Bone marrow (tissue), 2 donors: Measurements from ENCODE around the gene SLC32A1.

Source experiments
- DNase-seq, 2 donors: peaks; one replicate each; lab custom pipeline; 2025; lab: John Stamatoyannopoulos, UW

SLC32A1 gene

GRCh38 chr20:38725148-38725901 is 1.0 kb downstream of the SLC32A1 start:
- DNase-seq: no peak

DNA sequence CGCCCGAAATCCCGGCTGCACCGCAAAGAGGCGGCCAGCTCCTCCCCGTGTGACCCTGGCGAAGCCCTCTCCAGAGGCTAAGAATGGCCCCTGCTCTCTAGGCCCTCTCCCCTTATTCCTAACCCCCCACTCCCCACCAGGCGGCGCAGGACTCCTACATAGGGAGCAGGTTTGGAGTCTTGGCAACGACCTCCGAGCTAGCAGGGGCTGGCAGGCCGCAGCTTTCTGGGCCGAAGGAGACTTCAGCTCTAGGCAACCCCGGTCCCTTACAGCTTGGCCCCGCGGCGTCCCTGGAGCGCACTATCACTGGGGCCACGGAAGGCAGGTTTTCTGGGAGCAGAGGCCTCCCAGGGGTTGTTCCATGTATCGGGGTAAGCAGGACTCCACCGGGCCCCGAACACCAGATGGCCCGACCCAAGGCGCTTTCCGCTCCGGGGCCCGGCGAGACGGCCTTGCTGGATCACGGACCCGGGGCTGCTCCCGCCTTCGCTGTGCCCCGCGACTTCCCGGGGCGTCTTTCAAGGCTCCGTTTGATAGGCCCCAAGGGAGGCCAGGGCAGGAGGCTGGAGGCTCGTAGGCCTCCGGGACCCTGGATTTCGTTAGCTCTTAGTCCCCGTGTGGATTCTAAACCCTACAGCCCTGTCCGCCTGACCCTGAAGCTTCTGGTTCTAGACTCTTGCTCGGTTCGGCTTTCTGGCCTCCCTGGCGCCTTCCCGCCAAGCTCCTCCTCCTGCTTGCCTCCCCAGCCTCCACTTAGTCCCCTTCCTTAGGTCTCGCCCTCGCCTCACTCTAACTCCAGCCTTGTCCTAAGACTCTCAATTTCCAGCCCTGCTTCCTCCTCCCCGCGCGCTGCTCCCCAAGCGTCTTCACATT is 1.9 kb downstream of the SLC32A1 start:
- DNase-seq: no peak

DNA sequence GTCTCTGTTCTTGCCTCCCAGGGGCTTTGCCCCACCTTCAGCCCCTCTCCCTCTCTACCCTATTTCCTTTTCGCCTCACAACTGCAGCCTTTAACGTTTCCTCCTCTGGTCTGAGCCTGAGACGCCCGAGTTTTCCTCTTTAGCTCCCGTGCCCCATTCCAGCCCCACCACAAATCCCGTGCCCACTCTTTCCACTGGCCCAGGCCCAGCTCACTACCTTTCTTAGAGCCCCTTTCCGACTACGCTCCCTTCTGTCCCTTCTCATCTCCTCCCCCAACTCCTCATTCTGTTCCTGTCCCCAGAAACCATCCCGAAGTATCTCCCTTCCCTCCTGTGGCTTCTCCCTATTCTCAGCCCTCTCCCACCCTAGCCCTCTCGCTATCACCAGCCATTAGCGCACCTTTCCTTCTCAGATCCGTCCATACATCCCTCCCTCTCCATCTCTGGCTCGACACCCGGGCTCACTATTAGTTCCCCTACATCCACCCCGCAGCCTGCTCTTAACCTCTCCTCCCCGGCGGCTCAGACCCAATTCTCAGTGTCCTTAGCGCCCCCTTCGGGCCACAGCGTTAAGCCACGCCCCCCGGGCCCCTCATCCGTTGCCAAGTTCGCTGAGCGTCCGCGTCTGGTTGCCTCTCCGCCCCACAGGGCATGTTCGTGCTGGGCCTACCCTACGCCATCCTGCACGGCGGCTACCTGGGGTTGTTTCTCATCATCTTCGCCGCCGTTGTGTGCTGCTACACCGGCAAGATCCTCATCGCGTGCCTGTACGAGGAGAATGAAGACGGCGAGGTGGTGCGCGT is 2.7 kb downstream of the SLC32A1 start:
- no peak for DNase-seq

DNA sequence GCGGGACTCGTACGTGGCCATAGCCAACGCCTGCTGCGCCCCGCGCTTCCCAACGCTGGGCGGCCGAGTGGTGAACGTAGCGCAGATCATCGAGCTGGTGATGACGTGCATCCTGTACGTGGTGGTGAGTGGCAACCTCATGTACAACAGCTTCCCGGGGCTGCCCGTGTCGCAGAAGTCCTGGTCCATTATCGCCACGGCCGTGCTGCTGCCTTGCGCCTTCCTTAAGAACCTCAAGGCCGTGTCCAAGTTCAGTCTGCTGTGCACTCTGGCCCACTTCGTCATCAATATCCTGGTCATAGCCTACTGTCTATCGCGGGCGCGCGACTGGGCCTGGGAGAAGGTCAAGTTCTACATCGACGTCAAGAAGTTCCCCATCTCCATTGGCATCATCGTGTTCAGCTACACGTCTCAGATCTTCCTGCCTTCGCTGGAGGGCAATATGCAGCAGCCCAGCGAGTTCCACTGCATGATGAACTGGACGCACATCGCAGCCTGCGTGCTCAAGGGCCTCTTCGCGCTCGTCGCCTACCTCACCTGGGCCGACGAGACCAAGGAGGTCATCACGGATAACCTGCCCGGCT is 3.4 kb downstream of the SLC32A1 start:
- no peak for DNase-seq

DNA sequence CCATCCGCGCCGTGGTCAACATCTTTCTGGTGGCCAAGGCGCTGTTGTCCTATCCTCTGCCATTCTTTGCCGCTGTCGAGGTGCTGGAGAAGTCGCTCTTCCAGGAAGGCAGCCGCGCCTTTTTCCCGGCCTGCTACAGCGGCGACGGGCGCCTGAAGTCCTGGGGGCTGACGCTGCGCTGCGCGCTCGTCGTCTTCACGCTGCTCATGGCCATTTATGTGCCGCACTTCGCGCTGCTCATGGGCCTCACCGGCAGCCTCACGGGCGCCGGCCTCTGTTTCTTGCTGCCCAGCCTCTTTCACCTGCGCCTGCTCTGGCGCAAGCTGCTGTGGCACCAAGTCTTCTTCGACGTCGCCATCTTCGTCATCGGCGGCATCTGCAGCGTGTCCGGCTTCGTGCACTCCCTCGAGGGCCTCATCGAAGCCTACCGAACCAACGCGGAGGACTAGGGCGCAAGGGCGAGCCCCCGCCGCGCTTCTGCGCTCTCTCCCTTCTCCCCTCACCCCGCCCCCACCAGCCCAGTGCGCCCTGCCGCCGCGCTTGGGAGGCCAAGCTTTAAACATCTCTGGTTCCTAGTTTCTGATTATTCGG is 4.0 kb downstream of the SLC32A1 start:
- DNase-seq: no peak

GRCh38 chr20:38728911-38729642 is 4.8 kb downstream of the SLC32A1 start:
- DNase-seq: no peak

- DNase-seq: no peak
Observed at GRCh38 chr20:38729767-38730166, 5.5 kb downstream of the SLC32A1 start.

DNA sequence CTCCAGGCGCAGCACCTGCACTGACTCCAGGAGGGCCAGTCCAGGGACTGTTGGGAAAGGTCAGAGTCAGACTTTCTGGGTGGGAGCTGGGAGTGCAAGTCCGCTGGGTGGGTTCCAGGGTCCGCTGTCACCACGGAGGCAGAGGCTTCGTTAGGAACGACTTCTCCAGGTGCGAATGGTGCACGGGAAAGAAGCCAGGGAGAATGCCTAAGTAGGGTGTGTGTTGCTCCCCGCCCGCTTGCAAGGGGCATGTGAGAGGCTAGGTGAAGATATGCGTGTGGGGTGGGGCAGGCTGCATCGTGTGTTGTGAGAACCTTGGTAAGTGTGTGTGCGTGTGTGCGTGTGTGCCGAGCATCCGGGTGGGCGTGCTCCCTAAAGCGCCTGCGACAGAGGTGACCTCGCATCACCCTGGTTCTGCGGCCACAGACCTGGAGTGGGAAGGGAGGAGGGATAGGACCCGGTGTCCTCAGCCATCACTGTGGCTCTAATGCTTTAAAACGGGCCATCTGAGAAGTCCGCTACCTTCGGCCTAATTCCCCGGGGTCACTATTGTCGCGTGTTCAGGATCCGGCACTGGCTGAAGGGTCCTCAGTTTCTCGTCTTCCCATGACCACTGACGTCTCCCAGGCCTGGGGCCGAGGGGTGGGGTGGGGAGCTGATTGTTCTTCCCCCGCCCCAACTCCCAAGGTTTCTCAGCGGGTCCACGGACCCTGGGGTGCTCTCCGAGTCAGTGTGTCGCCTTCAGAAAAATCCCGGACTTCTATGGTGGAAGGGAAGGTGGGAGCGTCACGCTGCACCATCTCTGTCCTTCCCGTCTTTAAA is 6.1 kb downstream of the SLC32A1 start:
- DNase-seq: no peak

DNA sequence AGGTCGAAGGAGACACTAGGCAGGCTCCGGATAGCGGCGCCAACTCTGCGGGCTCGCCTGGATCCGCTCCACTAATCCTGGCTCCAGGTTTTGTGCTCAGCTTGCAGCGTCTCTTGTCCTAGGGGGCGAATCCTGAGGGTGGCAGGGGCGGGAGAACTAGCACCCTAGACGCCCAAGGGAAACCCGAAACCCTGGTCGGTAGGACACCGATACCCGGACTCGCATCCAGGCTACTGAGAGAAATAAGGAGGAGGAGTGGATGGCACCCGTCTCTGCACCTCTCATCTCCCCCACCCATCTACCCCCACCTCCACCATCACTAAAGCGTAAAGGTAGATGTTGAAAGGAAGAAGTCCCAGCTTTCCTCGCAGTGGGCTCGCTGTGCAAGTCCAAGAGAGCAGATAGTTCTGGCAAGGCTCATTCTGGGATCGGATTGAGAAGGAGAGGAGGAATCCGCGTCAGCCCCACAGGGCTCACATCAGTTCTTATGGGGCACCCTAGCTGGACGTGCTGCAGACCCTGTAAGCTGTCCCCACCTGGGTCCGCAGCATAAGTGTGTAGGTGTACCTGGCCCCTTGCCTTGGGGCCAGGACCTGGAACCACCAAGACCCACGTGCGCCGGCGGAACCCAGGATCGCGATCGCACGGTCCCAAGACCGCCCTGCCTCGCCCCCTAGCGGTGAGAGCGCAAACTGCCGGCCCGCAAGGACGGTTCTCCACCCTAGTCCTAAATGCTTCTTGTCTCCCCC is 6.9 kb downstream of the SLC32A1 start:
- peak in 1 of 2 donors; percentile 25 for DNase-seq

DNA sequence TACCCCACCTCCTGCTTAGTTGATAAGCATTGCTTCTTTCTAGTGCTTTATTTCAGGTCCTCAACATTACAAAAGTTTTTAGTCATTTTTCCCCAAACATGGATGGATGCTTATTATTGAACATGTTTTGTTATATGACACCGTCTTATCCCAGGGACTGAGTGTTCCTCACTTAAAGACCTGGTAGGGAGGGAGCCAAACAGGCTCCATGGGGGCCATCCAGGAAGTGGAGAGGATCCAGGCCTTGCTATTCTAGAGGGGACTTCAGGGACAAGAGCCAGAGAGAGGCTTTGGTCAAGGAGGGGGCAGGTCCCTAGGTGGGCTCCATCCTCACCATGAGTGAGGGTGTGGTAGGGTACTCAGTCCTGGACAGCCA is 7.4 kb downstream of the SLC32A1 start:
- no peak for DNase-seq

DNA sequence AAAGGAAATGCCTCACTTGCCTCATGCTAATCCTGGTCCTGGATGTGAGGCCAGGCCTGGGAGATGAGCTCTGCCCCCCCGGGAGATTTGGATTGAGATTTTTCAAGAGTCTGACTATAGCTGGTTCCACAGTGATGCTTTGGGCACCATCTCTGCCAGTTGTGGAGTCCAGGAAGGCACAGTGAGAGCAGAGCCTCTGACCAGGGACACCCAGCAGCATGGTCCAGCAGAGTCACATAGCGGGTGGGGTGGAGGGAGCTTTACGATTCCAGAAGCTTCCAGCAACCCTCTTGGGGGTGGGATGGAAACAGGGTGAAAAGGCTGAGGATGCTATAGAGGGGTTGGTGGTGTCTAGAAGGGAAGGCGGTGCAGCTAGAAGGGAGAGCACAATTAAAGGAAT is 8.7 kb downstream of the SLC32A1 start:
- no peak for DNase-seq

- no peak for DNase-seq
Observed at GRCh38 chr20:38735172-38735571, 10.9 kb downstream of the SLC32A1 start.

DNA sequence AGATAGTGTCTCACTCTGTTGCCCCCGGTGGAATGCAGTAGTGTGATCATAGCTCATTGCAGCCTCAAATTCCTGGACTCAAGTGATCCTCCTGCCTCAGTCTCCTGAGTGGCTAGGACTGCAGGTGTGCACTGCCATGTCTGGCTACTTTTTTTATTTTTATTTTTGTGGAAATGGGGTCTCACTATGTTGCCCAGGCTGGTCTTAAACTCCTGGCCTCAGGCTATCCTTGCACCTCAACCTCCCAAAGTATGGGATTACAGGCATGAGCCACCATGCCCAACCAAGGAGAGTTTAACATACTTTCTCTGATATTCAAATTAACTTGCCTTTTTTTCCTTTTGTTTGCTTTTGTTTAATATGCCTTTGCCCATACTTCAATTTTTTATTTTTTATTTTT is 13.6 kb downstream of the SLC32A1 start:
- DNase-seq: no peak

GRCh38 chr20:38745757-38746156 is 21.5 kb downstream of the SLC32A1 start:
- no peak for DNase-seq

DNA sequence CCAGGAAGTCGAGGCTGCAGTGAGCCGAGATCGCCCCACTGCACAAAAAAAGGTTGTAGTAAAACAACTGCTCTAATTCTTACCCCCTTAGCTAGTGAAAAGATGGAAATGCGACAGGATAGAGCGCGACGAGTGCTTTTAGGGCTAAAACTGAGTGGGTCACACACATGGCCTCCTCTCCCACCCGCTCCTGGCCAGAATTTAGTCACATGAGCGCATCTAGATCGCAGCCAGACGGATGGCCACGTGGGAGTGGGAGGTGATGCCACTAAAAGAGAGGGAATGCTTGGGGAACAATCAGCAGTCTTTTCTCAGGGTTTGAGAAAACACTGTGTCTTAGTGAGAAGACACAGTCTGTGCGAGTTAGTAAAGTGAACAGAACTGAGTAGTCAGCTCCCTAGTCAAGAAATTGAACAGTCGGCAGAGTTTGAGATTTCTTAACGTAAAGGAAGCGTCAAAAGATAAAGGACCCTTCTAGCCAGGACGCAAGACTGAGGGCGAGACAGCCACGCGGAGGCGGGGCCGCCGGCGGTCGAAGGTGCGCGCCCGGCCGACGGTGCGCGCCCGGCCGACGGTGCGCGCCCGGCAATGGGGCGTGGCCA is 23.3 kb downstream of the SLC32A1 start:
- DNase-seq: no peak

GRCh38 chr20:38748097-38748860 is 24.0 kb downstream of the SLC32A1 start, which contains the start of gene ACTR5:
Gene ACTR5 (plus strand): TSS chr20:38748460. CDS start chr20:38748479, 19 bp downstream.
- peak; percentile 92 to 94 for DNase-seq

GRCh38 chr20:38748861-38749149 is 24.5 kb downstream of the SLC32A1 start:
- DNase-seq: no peak

DNA sequence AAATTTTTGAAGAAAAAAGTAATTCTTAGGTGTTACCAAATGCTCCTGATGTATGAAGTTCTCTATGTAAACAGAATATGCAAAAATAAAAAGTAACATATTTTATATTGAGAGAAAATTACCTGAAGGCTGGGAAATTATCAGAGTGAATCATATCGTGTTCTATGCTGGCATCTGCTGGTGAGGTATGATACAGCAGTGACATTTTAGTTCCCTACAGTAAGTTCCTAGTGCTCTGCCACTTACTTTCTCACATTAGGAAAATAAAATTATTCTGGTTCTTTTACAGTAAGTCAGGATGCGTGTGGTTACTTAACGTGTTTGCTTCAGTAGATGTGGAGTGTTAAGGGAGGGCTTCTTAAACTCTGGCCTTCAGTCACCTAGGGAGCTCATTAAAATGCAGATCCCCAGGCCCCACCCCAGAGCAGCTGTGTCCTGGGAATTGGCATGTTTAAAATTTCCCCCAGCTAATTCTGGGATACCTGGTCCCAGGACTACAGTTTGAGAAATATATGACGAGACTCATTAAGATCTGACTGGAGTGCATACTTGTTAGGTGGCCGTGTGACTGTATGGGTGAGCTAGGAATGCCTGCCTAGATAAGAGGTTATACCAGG is 27.2 kb downstream of the SLC32A1 start:
- peak in 1 of 2 donors; percentile 14 for DNase-seq
